Measurements from ENCODE around the gene SLC22A23.

The SLC22A23 gene

DNA sequence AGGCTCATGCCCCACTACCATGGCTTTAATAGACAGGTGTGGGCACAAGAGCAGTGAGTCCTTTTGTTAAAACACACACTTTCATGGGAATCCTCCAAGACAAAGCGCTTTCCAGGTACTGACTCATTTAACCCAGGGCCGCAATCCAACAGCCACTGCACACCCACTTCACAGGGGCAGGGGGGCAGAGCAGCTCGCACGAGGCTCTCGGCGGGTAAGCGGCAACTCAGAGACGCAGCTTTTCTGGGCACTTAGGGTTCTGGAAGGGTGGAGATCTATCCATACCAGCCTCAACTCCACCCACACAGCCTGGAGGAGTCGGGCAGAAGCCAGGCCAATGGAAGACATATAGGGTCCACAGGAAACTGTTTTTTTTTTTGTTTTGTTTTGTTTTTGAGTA is 169.5 kb downstream of the SLC22A23 start:
- DNase-seq (no peak), ATAC-seq (replicated peaks) (no peak)
- no peak overlapping the region for H3K4me3 Mint-ChIP-seq
- H3K36me3 Mint-ChIP-seq (ENCODE audit: insufficient read depth) = peaks cover 4% of the 10 kb centered on the region
- H3K27ac Mint-ChIP-seq = no peak overlapping the region
- H3K27me3 Mint-ChIP-seq = no peaks in the 10 kb centered on the region
- H3K9me3 Mint-ChIP-seq = no peaks in the 10 kb centered on the region
- peaks cover 0 to 3% of the 10 kb centered on the region in 2 donors for H3K4me1 Mint-ChIP-seq (ENCODE audit: low read depth in 2 of 2)

DNA sequence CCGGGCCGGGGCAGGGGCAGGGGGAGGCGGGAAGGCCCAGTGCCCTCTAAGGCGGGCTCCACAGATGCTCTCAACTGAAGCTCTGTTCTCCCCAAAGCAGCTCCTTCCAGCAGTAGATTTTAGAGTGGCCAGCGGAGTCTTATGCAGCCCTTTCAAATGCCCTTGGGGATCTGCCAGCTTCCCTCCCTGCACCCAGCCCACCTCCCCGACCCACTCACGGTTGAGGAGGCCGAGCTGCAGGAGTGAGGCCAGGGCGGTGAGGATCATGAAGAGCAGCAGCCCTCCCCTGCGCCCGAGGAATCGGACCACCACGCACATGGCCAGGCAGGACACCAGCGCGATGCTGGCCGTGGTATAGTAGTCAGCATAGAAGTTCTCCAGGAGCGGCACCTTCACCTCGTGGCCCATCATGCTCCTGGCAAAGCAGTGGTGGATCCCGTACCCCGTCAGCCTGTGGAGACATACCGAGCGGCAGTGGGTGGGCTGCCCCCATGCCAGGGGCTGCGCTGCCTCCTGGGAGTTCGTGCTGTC is 170.1 kb downstream of the SLC22A23 start:
- peaks cover 4% of the 10 kb centered on the region for H3K36me3 Mint-ChIP-seq (ENCODE audit: insufficient read depth)
- H3K4me1 Mint-ChIP-seq (ENCODE audit: low read depth in 2 of 2) = peaks cover 0 to 3% of the 10 kb centered on the region in 2 donors
- ATAC-seq (replicated peaks) (no peak), DNase-seq (no peak)
- H3K4me3 Mint-ChIP-seq = no peak overlapping the region
- no peak overlapping the region for H3K27ac Mint-ChIP-seq
- no peaks in the 10 kb centered on the region for H3K9me3 Mint-ChIP-seq
- no peaks in the 10 kb centered on the region for H3K27me3 Mint-ChIP-seq

DNA sequence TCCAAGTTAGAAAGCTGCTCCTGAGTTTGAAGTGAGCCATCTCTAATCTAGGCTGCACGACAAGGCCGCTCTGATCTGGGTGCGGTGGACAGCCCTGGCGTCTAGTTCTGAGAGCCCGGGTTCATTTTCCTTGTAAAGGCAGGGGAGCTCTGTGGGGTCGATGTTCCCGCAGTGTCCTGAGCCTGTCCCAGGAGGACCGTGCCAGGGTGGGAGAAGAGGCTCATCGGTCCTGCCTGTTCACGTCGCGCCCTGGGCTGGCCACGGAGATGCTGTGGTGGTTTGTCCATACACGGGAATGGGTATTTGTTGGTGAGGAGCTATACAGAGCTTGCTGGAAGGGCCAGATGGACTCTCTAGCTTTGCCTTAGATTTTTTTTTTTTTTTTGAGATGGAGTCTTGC is 171.1 kb downstream of the SLC22A23 start:
- Mint-ChIP-seq H3K9me3 (no peaks in the 10 kb centered on the region), H3K4me3 (no peak overlapping the region), H3K27me3 (no peaks in the 10 kb centered on the region), H3K4me1 (ENCODE audit: low read depth in 2 of 2) (peaks cover 0 to 3% of the 10 kb centered on the region in 2 donors), H3K36me3 (ENCODE audit: insufficient read depth) (peaks cover 4% of the 10 kb centered on the region), H3K27ac (no peak overlapping the region)
- DNase-seq = no peak
- ATAC-seq (replicated peaks) = no peak

DNA sequence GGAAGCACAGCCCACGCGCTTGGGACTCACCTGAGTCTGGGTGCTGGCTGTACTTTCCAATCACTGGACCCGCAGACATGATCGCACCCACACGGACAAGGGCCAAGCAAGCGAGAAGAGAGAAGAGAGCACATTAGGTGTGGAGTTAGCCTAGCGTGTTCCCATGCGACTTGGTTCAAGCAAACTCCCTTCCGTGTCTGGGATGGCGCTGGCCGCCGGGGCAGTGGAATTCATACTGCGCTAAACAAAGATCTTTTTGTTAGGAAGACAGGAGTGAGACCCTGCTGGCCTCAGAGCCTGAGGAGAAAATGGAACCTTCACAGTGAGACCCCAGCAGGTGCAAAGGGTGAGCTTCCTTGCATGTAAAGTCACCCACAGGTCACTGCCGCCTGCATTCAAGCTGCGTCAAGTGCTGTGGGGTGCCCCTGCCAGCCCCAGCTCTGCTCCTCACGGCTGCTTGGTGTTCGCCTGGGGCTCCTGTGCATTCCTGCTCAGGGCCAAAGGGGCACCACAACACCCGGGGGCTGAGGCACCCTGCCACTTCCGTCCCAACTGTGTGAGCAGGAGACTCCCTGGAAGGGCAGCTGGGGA is 171.7 kb downstream of the SLC22A23 start:
- H3K27me3 Mint-ChIP-seq = no peaks in the 10 kb centered on the region
- DNase-seq (no peak), ATAC-seq (replicated peaks) (no peak)
- H3K36me3 Mint-ChIP-seq (ENCODE audit: insufficient read depth) = peaks cover 4% of the 10 kb centered on the region
- no peaks in the 10 kb centered on the region for H3K9me3 Mint-ChIP-seq
- H3K4me1 Mint-ChIP-seq (ENCODE audit: low read depth in 2 of 2) = peaks cover 0 to 3% of the 10 kb centered on the region in 2 donors
- H3K4me3 Mint-ChIP-seq = no peak overlapping the region
- no peak overlapping the region for H3K27ac Mint-ChIP-seq

DNA sequence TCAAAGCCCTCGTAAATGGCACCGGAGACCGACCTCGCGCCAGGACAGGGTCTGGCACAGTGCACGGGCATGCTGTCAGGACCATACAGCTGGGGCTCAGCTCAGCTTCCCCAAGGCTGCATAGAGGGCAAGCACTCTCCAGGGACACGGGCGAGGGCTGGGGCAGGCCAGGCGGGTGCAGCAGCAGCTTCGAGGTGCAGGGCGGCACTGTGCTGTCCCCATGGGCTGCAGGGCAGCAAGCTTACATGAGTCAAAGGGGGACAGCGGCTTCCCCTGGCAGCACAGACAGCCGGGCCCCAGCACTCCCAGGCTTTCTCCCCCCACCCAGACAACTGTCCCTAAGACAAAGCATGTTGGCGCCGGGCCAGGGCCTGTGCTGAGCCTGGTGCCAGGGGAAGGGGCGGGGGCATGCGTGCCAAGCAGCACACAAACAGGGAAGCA is 172.4 kb downstream of the SLC22A23 start:
- H3K36me3 Mint-ChIP-seq (ENCODE audit: insufficient read depth) = peaks cover 4% of the 10 kb centered on the region
- peaks cover 0 to 6% of the 10 kb centered on the region in 2 donors for H3K4me1 Mint-ChIP-seq (ENCODE audit: low read depth in 2 of 2)
- DNase-seq = no peak
- H3K27me3 Mint-ChIP-seq = no peaks in the 10 kb centered on the region
- H3K27ac Mint-ChIP-seq = peak overlapping the region in 1 of 2 donors; percentile 64
- no peaks in the 10 kb centered on the region for H3K9me3 Mint-ChIP-seq
- ATAC-seq (replicated peaks) = no peak
- H3K4me3 Mint-ChIP-seq = no peak overlapping the region

DNA sequence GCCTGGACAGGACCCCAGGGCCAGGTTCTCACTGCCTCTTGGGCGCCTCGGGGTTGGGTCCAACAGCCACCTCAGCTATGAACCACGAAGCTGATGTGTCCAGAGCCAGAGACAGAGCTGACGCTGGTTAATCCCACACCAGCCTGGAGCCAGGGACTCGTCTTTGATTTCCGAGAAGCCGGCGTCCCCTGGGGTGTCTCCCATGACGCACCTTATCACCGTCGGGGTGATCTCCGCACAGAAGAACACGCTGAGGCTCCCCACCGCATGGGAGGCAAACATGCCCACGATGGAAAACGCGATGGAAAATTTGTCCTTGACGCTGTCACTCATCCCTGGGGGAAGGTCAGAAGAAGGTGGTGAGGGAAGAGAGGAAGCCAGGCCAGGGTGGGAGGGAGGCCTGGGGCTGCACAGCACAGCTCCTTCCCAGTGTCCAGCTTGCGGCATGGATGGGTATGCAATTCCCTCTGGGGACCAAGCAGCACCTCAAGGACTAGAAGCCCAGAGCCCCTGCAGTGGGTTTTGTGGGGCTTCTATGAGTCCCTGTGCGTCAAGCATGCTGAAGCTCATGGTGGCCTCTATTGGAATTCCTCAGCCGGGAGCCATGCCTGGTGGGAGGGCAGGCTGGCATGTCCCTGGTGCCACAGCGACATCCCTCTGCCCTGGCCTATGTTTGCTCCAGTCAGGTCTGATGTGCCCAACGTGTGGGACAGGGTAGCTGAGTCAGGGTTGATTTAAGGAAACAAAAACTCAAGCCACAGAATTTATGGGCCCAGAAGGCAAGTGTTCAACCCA is 173.0 kb downstream of the SLC22A23 start:
- Mint-ChIP-seq H3K27ac (peak overlapping the region in 1 of 2 donors; percentile 19), H3K4me1 (ENCODE audit: low read depth in 2 of 2) (peaks cover 0 to 7% of the 10 kb centered on the region in 2 donors), H3K36me3 (ENCODE audit: insufficient read depth) (peaks cover 4% of the 10 kb centered on the region)

DNA sequence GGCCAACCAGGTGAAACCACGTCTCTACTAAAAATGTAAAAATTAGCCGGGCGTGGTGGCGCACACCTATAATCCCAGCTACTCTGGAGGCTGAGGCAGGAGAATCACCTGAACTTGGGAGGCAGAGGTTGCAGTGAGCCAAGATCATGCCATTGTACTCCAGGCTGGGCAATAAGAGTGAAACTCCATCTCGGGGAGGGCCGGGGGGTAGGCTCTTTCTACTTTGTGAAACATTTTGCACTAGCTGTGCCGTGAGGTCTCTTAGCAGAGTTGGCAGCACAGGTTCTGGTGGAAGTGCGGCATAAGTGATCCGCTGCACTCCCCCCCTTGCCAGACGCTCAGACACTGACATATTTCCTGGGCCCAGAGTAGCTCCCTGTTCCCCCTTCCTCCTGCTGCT is 173.6 kb downstream of the SLC22A23 start:
- Mint-ChIP-seq H3K27me3 (no peaks in the 10 kb centered on the region), H3K27ac (peak overlapping the region in 1 of 2 donors; percentile 19), H3K9me3 (no peaks in the 10 kb centered on the region), H3K36me3 (ENCODE audit: insufficient read depth) (peaks cover 4% of the 10 kb centered on the region), H3K4me3 (no peak overlapping the region), H3K4me1 (ENCODE audit: low read depth in 2 of 2) (peaks cover 0 to 7% of the 10 kb centered on the region in 2 donors)
- ATAC-seq (replicated peaks) (no peak), DNase-seq (no peak)

More for the DNA sequence above, 173.0 kb downstream of the SLC22A23 start:
- Mint-ChIP-seq H3K4me3 (no peak overlapping the region), H3K27me3 (no peaks in the 10 kb centered on the region), H3K9me3 (no peaks in the 10 kb centered on the region)
- no peak for DNase-seq
- no peak for ATAC-seq (replicated peaks)

DNA sequence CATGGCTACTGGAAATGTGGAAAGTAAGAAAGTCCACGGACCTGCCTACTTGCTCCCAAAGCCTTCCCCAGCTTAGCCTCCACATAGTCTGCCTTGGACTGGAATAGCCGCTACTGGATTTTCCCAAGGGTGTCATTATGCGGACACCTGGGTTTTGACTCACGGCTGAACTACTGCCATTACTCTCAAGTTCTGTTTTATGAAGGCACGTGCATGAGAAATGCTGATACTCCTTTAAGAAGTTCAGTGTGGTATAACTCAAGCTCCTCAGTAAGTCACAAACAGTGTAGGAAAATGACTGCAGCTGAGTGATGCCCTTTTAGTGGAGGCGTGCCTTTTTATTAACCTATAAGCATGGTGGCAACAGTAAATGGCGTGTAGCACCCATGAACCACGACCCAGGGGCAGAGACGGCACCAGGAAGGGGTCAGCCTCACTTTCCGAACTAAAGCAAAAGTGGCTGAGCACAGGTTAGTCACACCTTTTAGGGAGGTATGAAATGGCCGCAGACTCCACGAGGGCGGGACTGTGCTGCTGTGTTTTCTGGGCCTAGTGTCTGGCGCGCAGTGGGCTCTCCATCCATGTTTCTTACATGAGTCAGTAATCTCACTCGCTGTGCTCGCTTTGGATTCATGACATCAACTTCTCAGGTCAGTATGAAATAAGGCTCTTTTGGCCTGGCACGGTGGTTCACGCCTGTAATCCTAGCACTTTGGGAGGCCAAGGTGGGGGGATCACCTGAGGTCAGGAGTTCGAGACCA is 174.2 kb downstream of the SLC22A23 start:
- H3K36me3 Mint-ChIP-seq (ENCODE audit: insufficient read depth) = peaks cover 4% of the 10 kb centered on the region
- no peak for ATAC-seq (replicated peaks)
- no peaks in the 10 kb centered on the region for H3K9me3 Mint-ChIP-seq
- no peak overlapping the region for H3K4me3 Mint-ChIP-seq
- H3K27ac Mint-ChIP-seq = no peak overlapping the region
- no peaks in the 10 kb centered on the region for H3K27me3 Mint-ChIP-seq
- H3K4me1 Mint-ChIP-seq (ENCODE audit: low read depth in 2 of 2) = peaks cover 0 to 7% of the 10 kb centered on the region in 2 donors
- DNase-seq = no peak

DNA sequence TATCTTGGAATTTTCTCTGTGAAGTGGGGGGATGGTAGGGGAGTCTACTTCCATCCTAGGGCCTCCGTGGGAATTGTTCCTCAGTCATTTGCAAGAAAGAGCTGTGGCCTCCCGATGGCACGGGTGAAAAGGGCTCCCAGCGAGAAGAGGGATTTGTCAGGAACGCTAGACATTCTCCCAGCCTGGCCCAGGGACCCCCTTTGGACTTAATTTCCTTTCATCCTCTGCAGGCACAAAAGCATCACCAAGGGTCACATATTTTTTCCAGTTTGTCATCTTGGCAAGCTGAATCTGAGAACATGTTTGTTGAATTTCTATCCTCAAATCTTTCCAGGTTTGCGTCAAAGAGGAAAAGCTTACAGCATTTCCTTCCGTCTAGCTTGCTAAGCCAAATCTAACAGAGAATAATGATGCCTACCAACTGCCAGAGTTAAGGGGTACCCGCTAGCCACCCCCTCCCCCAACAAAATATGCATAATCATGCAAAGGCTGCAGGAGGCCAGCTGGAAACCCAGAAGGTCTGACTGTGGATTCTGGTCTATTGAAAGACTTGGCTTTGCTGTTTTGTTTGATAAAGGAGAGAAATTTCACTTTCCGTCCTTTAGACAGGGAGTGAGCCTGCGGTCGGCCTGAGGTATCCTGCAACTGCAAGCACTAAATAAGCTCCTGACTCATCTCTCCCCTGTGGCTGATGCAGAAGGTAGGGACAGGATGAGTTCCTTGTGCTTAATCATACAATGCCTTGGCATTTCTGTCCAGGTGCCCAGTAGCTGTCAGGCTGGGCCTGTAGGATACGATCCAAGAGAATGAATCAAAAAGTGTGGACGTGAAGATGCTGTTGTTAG is 175.0 kb downstream of the SLC22A23 start:
- no peak for DNase-seq
- Mint-ChIP-seq H3K4me1 (ENCODE audit: low read depth in 2 of 2) (peaks cover 2 to 8% of the 10 kb centered on the region in 2 donors), H3K27me3 (no peaks in the 10 kb centered on the region), H3K9me3 (no peaks in the 10 kb centered on the region), H3K27ac (no peak overlapping the region), H3K36me3 (ENCODE audit: insufficient read depth) (peaks cover 4% of the 10 kb centered on the region), H3K4me3 (no peak overlapping the region)
- no peak for ATAC-seq (replicated peaks)

DNA sequence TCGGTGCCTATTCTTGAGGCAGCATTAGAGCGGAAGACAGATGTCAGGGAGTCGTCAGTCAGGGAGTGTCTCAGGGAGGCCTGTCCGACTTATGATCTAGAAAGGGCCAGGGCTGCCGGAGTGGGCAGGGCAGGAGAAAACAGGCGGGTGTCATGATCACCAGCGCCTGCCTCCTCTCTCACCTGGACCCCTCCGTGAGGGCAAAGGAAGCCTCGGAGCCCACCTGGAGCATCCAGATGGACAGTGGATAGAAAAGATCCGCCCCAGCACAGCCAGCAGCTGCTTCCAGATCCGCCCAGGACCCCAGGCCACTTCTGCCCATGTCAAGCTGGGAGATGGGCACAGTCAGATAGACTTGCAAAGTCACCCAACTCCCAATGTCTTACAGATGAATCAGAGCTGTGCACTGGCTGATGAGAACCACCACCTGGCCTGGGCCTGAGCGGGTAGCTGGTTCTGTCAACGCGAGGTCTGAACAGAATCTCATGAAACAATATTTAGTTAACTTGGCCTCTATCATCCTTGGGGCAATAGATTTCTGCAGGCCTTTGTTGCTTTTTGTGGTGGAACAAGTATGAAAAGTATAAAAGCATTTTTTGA is 175.9 kb downstream of the SLC22A23 start:
- no peaks in the 10 kb centered on the region for H3K27me3 Mint-ChIP-seq
- H3K9me3 Mint-ChIP-seq = no peaks in the 10 kb centered on the region
- no peak overlapping the region for H3K4me3 Mint-ChIP-seq
- DNase-seq (no peak), ATAC-seq (replicated peaks) (no peak)
- peaks cover 4% of the 10 kb centered on the region for H3K36me3 Mint-ChIP-seq (ENCODE audit: insufficient read depth)
- no peak overlapping the region for H3K27ac Mint-ChIP-seq
- peaks cover 2 to 8% of the 10 kb centered on the region in 2 donors for H3K4me1 Mint-ChIP-seq (ENCODE audit: low read depth in 2 of 2)

DNA sequence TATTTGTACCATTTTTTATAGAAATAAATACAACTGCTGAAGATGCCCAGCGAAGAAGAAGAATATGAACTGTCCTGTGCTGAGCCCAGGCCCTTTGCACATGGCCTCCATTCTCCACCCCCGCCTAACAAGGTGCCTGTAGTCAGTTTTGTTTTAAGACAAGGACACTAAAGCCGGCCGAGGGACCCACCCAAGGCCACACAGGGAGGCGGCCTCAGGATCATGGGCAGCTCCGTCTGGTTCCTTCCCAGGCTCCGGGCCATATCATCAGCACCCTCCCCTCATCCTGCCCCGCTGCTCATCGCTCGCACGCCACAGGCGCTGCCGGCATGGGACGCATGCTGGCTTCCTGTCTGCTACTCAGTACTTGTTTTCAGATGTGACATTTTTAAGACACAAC is 176.8 kb downstream of the SLC22A23 start:
- Mint-ChIP-seq H3K27me3 (no peaks in the 10 kb centered on the region), H3K4me3 (no peak overlapping the region), H3K4me1 (ENCODE audit: low read depth in 2 of 2) (peaks cover 2 to 8% of the 10 kb centered on the region in 2 donors), H3K9me3 (no peaks in the 10 kb centered on the region), H3K36me3 (ENCODE audit: insufficient read depth) (peaks cover 4% of the 10 kb centered on the region), H3K27ac (no peak overlapping the region)
- no peak for DNase-seq
- no peak for ATAC-seq (replicated peaks)

DNA sequence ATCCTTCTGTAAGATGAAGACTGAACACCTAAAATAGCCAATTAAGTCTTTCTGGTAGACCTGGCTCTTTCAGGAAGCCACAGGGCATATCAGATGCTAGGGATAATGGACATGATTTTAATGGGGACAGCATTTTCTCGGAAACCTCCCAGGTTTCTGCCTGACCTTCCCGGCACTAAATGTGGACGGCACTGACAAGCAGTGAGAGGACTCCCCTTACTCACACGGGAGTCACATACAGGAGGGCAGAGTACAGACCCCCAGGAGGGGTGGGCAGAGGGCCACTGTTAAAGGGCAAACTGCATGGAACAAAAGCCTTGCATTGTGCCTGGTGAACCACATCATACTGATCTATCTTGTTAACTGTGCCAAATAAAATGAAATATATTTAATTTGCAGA is 178.2 kb downstream of the SLC22A23 start:
- Mint-ChIP-seq H3K36me3 (ENCODE audit: insufficient read depth) (peaks cover 8% of the 10 kb centered on the region), H3K9me3 (no peaks in the 10 kb centered on the region), H3K4me1 (ENCODE audit: low read depth in 2 of 2) (peaks cover 7 to 15% of the 10 kb centered on the region in 2 donors), H3K27me3 (no peaks in the 10 kb centered on the region), H3K4me3 (no peak overlapping the region), H3K27ac (no peak overlapping the region)
- DNase-seq (no peak), ATAC-seq (replicated peaks) (no peak)
